Breast epithelium (tissue), 4 donors: ENCODE data around the gene EBPL. TPM values are rescaled to one million over a fixed set of nuclear protein-coding genes. Genes with fewer than 3 reads are reported as not detected.

Source experiments
- DNase-seq, 2 donors: peaks; one replicate each; pipeline ENCODE4 v3.0.0-alpha.2; 2019; ENCODE audit warnings: low spot score in 2 of 2
- H3K27ac ChIP-seq, 2 donors: fragments of 200-600 bp; sonication (generic) in 1 of 2; one replicate each; pipeline ENCODE4 v1.5.1; 2016 to 2019; ENCODE audit warnings: mild to moderate bottlenecking in 1 of 2
- H3K27me3 ChIP-seq, 2 donors: fragments of 200-600 bp; sonication (generic) in 1 of 2; one replicate each; pipeline versions ENCODE4 v1.5.1 to v1.6.0; 2017 to 2019; ENCODE audit warnings: control low read depth in 1 of 2, mild to moderate bottlenecking in 1 of 2
- H3K36me3 ChIP-seq: fragments of 200-600 bp; one replicate; pipeline ENCODE4 v1.5.1; 2019
- H3K4me1 ChIP-seq, 2 donors: fragments of 200-600 bp; sonication (generic); one replicate each; pipeline ENCODE4 v1.5.1; 2016 to 2019; ENCODE audit warnings: control low read depth in 1 of 2
- H3K4me3 ChIP-seq, 3 donors: fragments of 200-600 bp; sonication (generic); 1 replicate in 2 of 3; 2 replicates in 1 of 3; pipeline ENCODE4 v1.5.1; 2016 to 2019; ENCODE audit warnings: mild to moderate bottlenecking in 3 of 3, moderate library complexity in 2 of 3
- H3K9me3 ChIP-seq, 2 donors: fragments of 200-600 bp; sonication (generic) in 1 of 2; one replicate each; pipeline ENCODE4 v1.5.1; 2016 to 2019; ENCODE audit warnings: control low read depth in 1 of 2
- CTCF ChIP-seq, 3 donors: fragments of 450-650 bp; IDR thresholded peaks; one replicate each; pipeline ENCODE4 v1.5.1; 2016 to 2017; ENCODE audit warnings: antibody characterized with exemption in 3 of 3, mild to moderate bottlenecking in 3 of 3, moderate library complexity in 3 of 3
- POLR2A ChIP-seq: fragments of 450-650 bp; IDR thresholded peaks from one replicate; pipeline ENCODE4 v1.6.1; 2016; ENCODE audit warnings: antibody characterized with exemption, mild to moderate bottlenecking, moderate library complexity
- POLR2AphosphoS5 ChIP-seq, 3 donors: sonication (generic); formaldehyde crosslinking; IDR thresholded peaks; one replicate each; pipeline ENCODE4 v1.6.1; 2017; ENCODE audit warnings: antibody characterized with exemption in 3 of 3
- intact Hi-C: fragments of 100-400 bp; cut with DNase I; formaldehyde crosslinking; loops from one replicate; pipeline ENCODE4 v1.15.1; 2023; ENCODE audit warnings: low total_unique reads
- total RNA-seq, 3 donors: library from RNA; depleted of rRNA; stranded (reverse); fragments of >200 nt; gene quantifications; one replicate each; pipeline ENCODE4 v1.1.0, GENCODE V29; 2016

The EBPL gene
- total RNA-seq, 3 donors from 2014 or later = 33.3 to 104 (median 80.1) TPM

DNA sequence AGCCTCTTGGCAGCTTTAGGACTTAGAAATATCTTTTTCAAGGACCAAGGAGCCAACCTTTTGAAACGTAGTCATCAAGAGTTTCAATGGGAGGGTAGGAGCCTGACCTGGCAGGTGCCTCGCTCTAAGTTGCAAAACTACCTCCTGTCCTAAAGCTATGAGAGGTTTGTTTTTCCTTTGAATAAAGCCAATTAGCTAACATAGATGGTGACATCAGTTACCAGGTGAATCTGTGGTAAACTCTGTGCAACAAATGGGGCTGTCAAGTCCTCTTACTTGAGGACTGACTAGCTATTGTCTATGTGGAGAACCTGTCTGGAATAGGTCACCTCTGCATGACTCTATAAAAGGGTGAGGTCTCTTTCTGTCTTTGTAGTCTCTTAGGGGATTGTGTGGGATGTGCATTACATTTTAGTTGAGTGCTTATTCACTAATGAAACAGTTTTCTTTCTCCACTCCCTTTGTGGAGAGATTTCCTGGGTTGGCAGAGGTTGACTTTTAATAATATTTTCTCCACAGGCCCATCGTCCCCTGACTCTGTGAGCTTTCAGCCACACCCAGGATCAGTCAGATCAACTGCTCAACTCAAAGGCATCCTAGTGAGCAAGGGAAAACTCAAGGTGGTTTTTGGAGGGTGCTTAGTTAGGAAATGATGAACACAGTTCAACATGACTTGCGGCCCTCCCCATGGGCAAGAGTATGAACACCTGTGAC is 53.1 kb downstream of the EBPL start:
- H3K27ac ChIP-seq = no peak overlapping the region
- no peaks in the 10 kb centered on the region for H3K36me3 ChIP-seq
- H3K27me3 ChIP-seq = no peaks in the 10 kb centered on the region
- no peaks in the 10 kb centered on the region for H3K9me3 ChIP-seq
- intact Hi-C loops = no loop called here
- DNase-seq = no peak
- H3K4me1 ChIP-seq = no peaks in the 10 kb centered on the region
- no peak overlapping the region for H3K4me3 ChIP-seq
- TF ChIP-seq POLR2A = no peak
- TF ChIP-seq POLR2AphosphoS5 (IDR thresholded peaks at IDR 0.05) = no peak
- no peak for TF ChIP-seq CTCF (IDR thresholded peaks at IDR 0.05)

GRCh38 chr13:49636705-49637104 is 54.6 kb downstream of the EBPL start:
- Histone ChIP-seq H3K9me3 (no peaks in the 10 kb centered on the region), H3K27ac (no peak overlapping the region), H3K4me3 (no peak overlapping the region), H3K36me3 (no peaks in the 10 kb centered on the region), H3K27me3 (no peaks in the 10 kb centered on the region), H3K4me1 (no peaks in the 10 kb centered on the region)
- intact Hi-C loops = no loop called here
- no peak for DNase-seq
- TF ChIP-seq CTCF (IDR thresholded peaks at IDR 0.05) (no peak), POLR2AphosphoS5 (IDR thresholded peaks at IDR 0.05) (no peak), POLR2A (no peak)

DNA sequence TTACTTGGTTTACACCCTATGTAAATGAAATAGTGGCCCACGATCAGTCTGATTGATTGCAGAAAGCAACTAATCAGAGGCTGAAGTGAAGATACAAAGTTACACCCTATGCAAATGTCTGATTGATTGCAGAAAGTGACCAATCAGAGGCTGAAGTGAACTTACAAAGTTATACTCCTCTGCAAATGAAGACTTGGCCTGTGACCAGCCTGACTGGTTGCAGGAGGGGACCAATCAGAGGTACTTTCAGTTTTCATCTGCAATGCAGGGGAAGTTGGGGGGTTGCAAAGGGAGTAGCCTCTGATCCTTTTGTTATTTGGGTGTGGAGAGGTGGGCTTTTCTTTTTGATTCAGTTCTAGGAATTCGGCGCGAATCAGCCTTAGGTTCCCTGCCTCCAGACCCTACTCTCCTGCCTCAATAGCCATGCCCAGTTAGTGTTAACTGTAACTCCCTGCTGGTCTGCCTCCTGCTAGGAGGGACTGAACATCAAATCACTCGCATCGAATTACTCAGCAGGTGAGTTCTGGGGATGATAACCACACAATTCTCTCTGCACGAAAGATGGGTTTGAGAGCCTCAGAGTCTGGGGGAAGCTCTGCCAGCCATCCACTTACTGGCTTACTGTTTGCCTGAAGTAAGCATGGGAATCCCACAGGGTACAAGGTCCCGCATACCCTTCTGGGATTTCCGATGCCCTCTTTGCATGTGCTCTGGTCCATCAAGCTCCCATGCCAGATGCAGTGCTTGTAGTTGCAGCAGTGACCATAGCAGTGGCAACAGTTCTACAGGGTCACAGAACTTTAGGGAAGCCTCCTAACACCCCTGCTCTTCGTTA is 55.5 kb downstream of the EBPL start:
- TF ChIP-seq POLR2A (no peak), CTCF (IDR thresholded peaks at IDR 0.05) (no peak), POLR2AphosphoS5 (IDR thresholded peaks at IDR 0.05) (no peak)
- peak overlapping the region; percentile 8 to 56 (median 36) for H3K4me3 ChIP-seq

DNA sequence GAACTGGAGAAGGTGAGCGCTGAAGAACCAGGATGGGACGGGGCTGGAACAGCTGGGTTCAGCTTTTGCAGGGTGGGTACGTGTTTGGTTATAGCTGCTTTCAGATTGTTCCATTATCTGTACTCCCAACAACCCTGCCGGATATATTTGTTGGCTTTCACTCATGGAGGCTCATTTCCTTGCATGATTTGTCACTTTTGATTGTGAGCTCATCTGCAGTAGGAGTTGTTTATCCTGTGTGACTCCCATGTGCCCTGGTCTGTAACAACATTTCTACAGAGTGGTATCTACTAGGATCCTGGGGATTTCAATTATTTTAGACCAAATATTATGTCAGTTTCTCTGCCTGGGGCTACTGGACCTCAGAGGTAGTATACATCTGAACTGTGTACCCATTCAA is 57.6 kb downstream of the EBPL start:
- no peaks in the 10 kb centered on the region for H3K36me3 ChIP-seq
- DNase-seq = no peak
- H3K4me1 ChIP-seq = no peaks in the 10 kb centered on the region
- no peak overlapping the region for H3K4me3 ChIP-seq
- no peaks in the 10 kb centered on the region for H3K27me3 ChIP-seq
- H3K9me3 ChIP-seq = no peaks in the 10 kb centered on the region
- intact Hi-C loops = no loop called here
- TF ChIP-seq CTCF (IDR thresholded peaks at IDR 0.05) (no peak), POLR2A (no peak)
- no peak overlapping the region for H3K27ac ChIP-seq

More for the DNA sequence above, 55.5 kb downstream of the EBPL start:
- intact Hi-C loops = no loop called here
- H3K4me1 ChIP-seq = no peaks in the 10 kb centered on the region
- H3K36me3 ChIP-seq = no peaks in the 10 kb centered on the region
- no peak overlapping the region for H3K27ac ChIP-seq
- no peak for DNase-seq
- H3K27me3 ChIP-seq = no peaks in the 10 kb centered on the region
- no peaks in the 10 kb centered on the region for H3K9me3 ChIP-seq

DNA sequence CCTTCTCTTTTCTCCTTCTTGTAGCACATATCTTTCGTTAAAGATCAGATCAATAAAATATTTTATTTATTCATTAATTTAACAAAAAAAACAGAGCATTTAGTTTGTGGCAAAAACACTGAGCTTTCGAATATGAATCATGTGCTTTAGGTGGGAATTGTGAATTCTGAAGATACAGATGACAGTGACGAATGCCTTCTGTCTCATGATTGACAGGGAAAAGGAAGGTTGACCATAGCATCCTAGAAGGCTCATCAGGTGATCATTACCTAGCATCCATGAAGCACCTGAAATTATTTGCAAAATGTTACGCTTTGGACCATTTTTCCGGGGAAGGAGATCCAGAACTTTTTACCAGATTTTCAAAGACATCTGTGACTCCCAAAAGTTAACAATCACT is 59.1 kb downstream of the EBPL start:
- no peak for TF ChIP-seq POLR2AphosphoS5 (IDR thresholded peaks at IDR 0.05)
- no peak for TF ChIP-seq POLR2A
- TF ChIP-seq CTCF (IDR thresholded peaks at IDR 0.05) = no peak
- no peaks in the 10 kb centered on the region for H3K36me3 ChIP-seq
- H3K4me1 ChIP-seq = no peaks in the 10 kb centered on the region
- no peak for DNase-seq
- no peak overlapping the region for H3K27ac ChIP-seq
- H3K4me3 ChIP-seq = no peak overlapping the region
- intact Hi-C loops = no loop called here
- H3K9me3 ChIP-seq = no peaks in the 10 kb centered on the region
- H3K27me3 ChIP-seq = no peaks in the 10 kb centered on the region
